Measurements from ENCODE around the gene GRPEL1. TPM values are rescaled to one million over a fixed set of nuclear protein-coding genes. Genes with fewer than 3 reads are reported as not detected.

GRPEL1 gene
- total RNA-seq, 1 experiment from 2014 or later, result 80.1 TPM

DNA sequence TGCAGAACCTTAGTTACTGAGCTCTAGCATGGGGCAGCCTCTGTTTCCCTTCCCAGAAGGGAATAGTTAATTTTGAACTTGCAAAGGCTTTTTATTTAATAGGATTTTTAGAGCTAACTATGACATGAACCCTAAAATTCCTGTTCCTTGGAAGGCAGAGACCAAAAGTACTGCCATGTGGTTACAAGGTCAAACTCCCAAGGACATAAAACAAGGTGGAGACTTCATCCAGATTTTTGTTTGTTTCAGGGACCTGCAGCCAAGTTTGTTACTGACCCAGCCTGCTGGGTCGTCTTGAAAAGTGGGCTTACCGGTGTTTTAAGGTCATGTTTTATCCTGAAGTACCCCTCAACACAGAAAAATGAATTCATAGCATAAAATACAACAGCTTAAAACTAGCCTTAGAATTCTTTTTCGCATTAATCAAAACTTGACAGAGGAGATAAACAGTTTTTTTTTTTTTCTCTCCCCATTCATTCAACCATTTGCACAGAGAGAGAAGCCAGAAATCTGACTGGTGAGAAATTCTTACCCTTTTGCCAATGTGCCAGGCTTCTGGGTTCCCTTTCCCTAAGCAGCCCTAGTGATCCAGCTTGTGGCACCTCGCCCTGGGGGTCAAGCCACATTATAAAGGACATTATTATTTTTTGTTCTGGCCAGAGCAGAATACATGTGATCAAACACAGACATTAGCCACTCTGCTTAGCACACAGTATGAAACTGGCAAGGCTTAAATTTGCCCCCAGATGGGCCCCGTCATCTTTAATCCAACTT, 21.5 kb upstream of the GRPEL1 start (continued):
- TF ChIP-seq, protein P1, sequence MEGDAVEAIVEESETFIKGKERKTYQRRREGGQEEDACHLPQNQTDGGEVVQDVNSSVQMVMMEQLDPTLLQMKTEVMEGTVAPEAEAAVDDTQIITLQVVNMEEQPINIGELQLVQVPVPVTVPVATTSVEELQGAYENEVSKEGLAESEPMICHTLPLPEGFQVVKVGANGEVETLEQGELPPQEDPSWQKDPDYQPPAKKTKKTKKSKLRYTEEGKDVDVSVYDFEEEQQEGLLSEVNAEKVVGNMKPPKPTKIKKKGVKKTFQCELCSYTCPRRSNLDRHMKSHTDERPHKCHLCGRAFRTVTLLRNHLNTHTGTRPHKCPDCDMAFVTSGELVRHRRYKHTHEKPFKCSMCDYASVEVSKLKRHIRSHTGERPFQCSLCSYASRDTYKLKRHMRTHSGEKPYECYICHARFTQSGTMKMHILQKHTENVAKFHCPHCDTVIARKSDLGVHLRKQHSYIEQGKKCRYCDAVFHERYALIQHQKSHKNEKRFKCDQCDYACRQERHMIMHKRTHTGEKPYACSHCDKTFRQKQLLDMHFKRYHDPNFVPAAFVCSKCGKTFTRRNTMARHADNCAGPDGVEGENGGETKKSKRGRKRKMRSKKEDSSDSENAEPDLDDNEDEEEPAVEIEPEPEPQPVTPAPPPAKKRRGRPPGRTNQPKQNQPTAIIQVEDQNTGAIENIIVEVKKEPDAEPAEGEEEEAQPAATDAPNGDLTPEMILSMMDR (IDR thresholded peaks at IDR 0.05 in 2 of 3, conservative IDR thresholded peaks at IDR 0.05 in 1 of 3; ENCODE audit: borderline replicate concordance in 1 of 3, insufficient read depth in 1 of 3, low read depth in 2 of 3, low read length in 2 of 3), result no peak
- no peak for TF ChIP-seq CEBPB (IDR thresholded peaks at IDR 0.05; ENCODE audit: low read depth)
- TF ChIP-seq SP1 (IDR thresholded peaks at IDR 0.05; ENCODE audit: low read depth), result no peak
- no peak for TF ChIP-seq SIN3A (IDR thresholded peaks at IDR 0.05; ENCODE audit: low read depth)

DNA sequence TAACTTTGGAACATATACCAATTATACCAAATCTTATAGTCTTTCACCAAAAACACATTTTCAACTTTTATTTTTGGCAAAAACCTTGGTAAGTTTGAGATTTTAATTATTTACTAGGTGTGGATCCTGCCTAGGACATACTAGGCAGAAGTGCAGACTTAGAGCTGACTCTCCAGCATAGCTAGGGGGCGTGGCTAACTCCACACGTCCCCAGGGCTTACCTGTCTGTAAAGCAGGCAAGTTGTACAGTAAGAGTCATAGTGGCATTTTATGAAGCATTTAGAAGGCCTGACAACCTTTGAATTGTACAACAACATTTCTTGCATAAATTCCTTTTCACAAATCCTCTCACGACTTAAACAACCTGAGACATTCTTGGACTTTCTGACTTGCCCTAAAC, 19.2 kb upstream of the GRPEL1 start:
- Histone ChIP-seq H3K79me2 (ENCODE audit: insufficient read depth, low read length) (no peaks in the 10 kb centered on the region), H3K27ac (ENCODE audit: low read depth, low read length) (no peak overlapping the region), H3K36me3 (ENCODE audit: control insufficient read depth in 1 of 2, insufficient read depth in 2 of 2, low read length in 2 of 2) (no peaks in the 10 kb centered on the region), H3K4me1 (ENCODE audit: control insufficient read depth in 1 of 2, insufficient read depth in 2 of 2, low read length in 2 of 2) (peaks cover 0 to 6% of the 10 kb centered on the region in 2 experiments; a peak in 2 of 4 replicates), H3K27me3 (ENCODE audit: insufficient read depth, low read length) (peaks cover 15% of the 10 kb centered on the region; the same call in 1 of the 2 replicates), H2AFZ (ENCODE audit: low read depth, low read length, poor library complexity, severe bottlenecking) (peak overlapping the region; percentile 67), H3K4me2 (ENCODE audit: low read length) (no peak overlapping the region), H4K20me1 (ENCODE audit: insufficient read depth) (no peaks in the 10 kb centered on the region), H3K9ac (ENCODE audit: low read length) (no peak overlapping the region), H3K9me2 (ENCODE audit: insufficient read depth) (no peaks in the 10 kb centered on the region), H3K4me3 (replicated peaks in 1 of 2; ENCODE audit: low read depth in 1 of 2, low read length in 2 of 2) (no peak overlapping the region), H3K9me3 (ENCODE audit: control insufficient read depth in 1 of 2, insufficient read depth in 1 of 2, low read depth in 1 of 2, low read length in 2 of 2) (no peaks in the 10 kb centered on the region)
- POLR2A ChIA-PET, result no interaction called here
- CTCF ChIA-PET, result interaction anchor here (1.2 to 1.5 kb wide), 2 partner anchors 15 to 16 kb away, joined by 3 to 9 read pairs; no protein-coding TSS in a partner anchor
- RAD21 ChIA-PET (ENCODE audit: low non-redundant PET in 1 of 2, low total read pairs in 2 of 2, uncharacterized antibody in 2 of 2, unreplicated experiment in 2 of 2), result interaction anchor here in 1 of 2 experiments (0.6 to 0.7 kb wide), 2 partner anchors 53 to 370 kb away, joined by 3 to 4 read pairs; no protein-coding TSS in a partner anchor
- peak; percentile 79 for ATAC-seq
- no peak for DNase-seq (ENCODE audit: low read depth, low spot score)
- intact Hi-C loops (cut with micrococcal nuclease), result loop anchor here (10.0 kb wide), 1 partner anchor 208 kb away; no protein-coding TSS in a partner anchor
- TF ChIP-seq, protein P1 (IDR thresholded peaks at IDR 0.05 in 2 of 3, conservative IDR thresholded peaks at IDR 0.05 in 1 of 3; ENCODE audit: borderline replicate concordance in 1 of 3, insufficient read depth in 1 of 3, low read depth in 2 of 3, low read length in 2 of 3), result no peak
- TF ChIP-seq CEBPB (IDR thresholded peaks at IDR 0.05; ENCODE audit: low read depth) (no peak), RAD21 (IDR thresholded peaks at IDR 0.05; ENCODE audit: low read depth) (no peak), CBX3 (IDR thresholded peaks at IDR 0.05; ENCODE audit: low read depth) (no peak), EZH2 (IDR thresholded peaks at IDR 0.05) (no peak), TCF7L2 (IDR thresholded peaks at IDR 0.05; ENCODE audit: borderline replicate concordance, extremely low read depth, insufficient read depth, insufficient read length) (no peak), FOSL1 (IDR thresholded peaks at IDR 0.05; ENCODE audit: low read depth) (no peak), EGR1 (IDR thresholded peaks at IDR 0.05; ENCODE audit: low read depth) (no peak), JUND (IDR thresholded peaks at IDR 0.05) (no peak), ZNF274 (IDR thresholded peaks at IDR 0.05; ENCODE audit: low read depth, low read length) (no peak), EZH2phosphoT487 (IDR thresholded peaks at IDR 0.05; ENCODE audit: borderline replicate concordance) (no peak), ELF1 (IDR thresholded peaks at IDR 0.05; ENCODE audit: borderline replicate concordance, low read depth) (no peak), SRF (IDR thresholded peaks at IDR 0.05; ENCODE audit: low read depth) (no peak), ZFX (IDR thresholded peaks at IDR 0.05) (no peak)
- TF ChIP-seq, protein P2, sequence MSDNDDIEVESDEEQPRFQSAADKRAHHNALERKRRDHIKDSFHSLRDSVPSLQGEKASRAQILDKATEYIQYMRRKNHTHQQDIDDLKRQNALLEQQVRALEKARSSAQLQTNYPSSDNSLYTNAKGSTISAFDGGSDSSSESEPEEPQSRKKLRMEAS (IDR thresholded peaks at IDR 0.05), result no peak
- TF ChIP-seq, protein P3, sequence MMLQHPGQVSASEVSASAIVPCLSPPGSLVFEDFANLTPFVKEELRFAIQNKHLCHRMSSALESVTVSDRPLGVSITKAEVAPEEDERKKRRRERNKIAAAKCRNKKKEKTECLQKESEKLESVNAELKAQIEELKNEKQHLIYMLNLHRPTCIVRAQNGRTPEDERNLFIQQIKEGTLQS (IDR thresholded peaks at IDR 0.05), result no peak
- BruUV-seq (replicated peaks), result no TSS peak

Measured in HCT116 (cell line).